Esophagus squamous epithelium (tissue), 5 donors: Measurements from ENCODE around the gene ADGRF3. TPM values are rescaled to one million over a fixed set of nuclear protein-coding genes. Genes with fewer than 3 reads are reported as not detected.
"Not testable (repeated sequence)": the region's sequence is repeated elsewhere in the genome, so short reads cannot be mapped to it uniquely, and the experiment has no call there.

Experiments used
- DNase-seq: peaks from one replicate; lab custom pipeline; 2025; lab: John Stamatoyannopoulos, UW
- H3K27ac ChIP-seq, 4 donors: fragments of 200-600 bp; sonication (generic); one replicate each; pipeline ENCODE4 v1.5.1; 2016 to 2019; ENCODE audit warnings: mild to moderate bottlenecking in 1 of 4
- H3K27me3 ChIP-seq, 4 donors: fragments of 200-600 bp; sonication (generic); 1 replicate in 3 of 4; 2 replicates in 1 of 4; pipeline versions ENCODE4 v1.5.1 to v1.6.0; 2017 to 2021; ENCODE audit warnings: antibody characterized with exemption in 1 of 4
- H3K36me3 ChIP-seq, 3 donors: fragments of 200-600 bp; sonication (generic); one replicate each; pipeline ENCODE4 v1.5.1; 2016 to 2019
- H3K4me1 ChIP-seq, 3 donors: fragments of 200-600 bp; sonication (generic); one replicate each; pipeline ENCODE4 v1.5.1; 2017 to 2019
- H3K4me3 ChIP-seq, 4 donors: fragments of 200-600 bp; sonication (generic); 1 replicate in 3 of 4; 2 replicates in 1 of 4; pipeline ENCODE4 v1.5.1; 2016 to 2019; ENCODE audit warnings: mild to moderate bottlenecking in 2 of 4, moderate library complexity in 1 of 4
- H3K9me3 ChIP-seq, 3 donors: fragments of 200-600 bp; sonication (generic); one replicate each; pipeline ENCODE4 v1.5.1; 2016 to 2019
- CTCF ChIP-seq, 6 experiments: fragments of 450-650 bp in 4 of 6; fragments of 200-600 bp in 2 of 6; sonication (generic) in 2 of 6; IDR thresholded peaks; one replicate each; pipeline ENCODE4 v1.5.1; 2016 to 2019; ENCODE audit warnings: antibody characterized with exemption in 6 of 6, mild to moderate bottlenecking in 4 of 6, moderate library complexity in 4 of 6
- POLR2A ChIP-seq, 4 donors: fragments of 450-650 bp; IDR thresholded peaks; one replicate each; pipeline ENCODE4 v1.6.1; 2017; ENCODE audit warnings: antibody characterized with exemption in 4 of 4, mild to moderate bottlenecking in 4 of 4, moderate library complexity in 3 of 4
- WGBS, 2 donors: methylation state at CpG; one replicate each; pipeline ENCODE4 v1.1.5; 2018; 5-methylcytosine and 5-hydroxymethylcytosine counted together
- intact Hi-C: fragments of 100-400 bp; cut with DNase I; formaldehyde crosslinking; loops from one replicate; pipeline ENCODE4 v1.15.0; 2022
- total RNA-seq, 4 donors: library from RNA; depleted of rRNA; stranded (reverse); fragments of >200 nt; gene quantifications; one replicate each; pipeline ENCODE4 v1.1.0, GENCODE V29; 2016
- donor health status: DM: yes; HTN: yes; CAD: no.

ADGRF3 gene
- total RNA-seq, 4 donors from 2014 or later = 0.41 TPM; not detected in 3

- Histone ChIP-seq H3K4me3 (peak overlapping the region in 1 of 4 donors; percentile 9), H3K27me3 (no peaks in the 10 kb centered on the region), H3K36me3 (peaks cover 10 to 42% (median 15%) of the 10 kb centered on the region in 3 donors), H3K4me1 (peaks cover 17 to 53% (median 31%) of the 10 kb centered on the region in 3 donors), H3K27ac (peak overlapping the region; percentile 46 to 87 (median 82)), H3K9me3 (no peaks in the 10 kb centered on the region)
- DNase-seq = no peak
- TF ChIP-seq POLR2A (IDR thresholded peaks at IDR 0.05) (no peak), CTCF (IDR thresholded peaks at IDR 0.05) (no peak)
- 13 to 24% methylated on average over 5 of the region's 5 CpGs for WGBS, 2 donors
- intact Hi-C loops = no loop called here
These were observed 72.5 kb downstream of the ADGRF3 start for GRCh38 chr2:26274058-26274613.

GRCh38 chr2:26273501-26273900 lies 73.1 kb downstream of the ADGRF3 start:
- Histone ChIP-seq H3K36me3 (peaks cover 4 to 36% (median 14%) of the 10 kb centered on the region in 3 donors), H3K4me1 (peaks cover 17 to 59% (median 35%) of the 10 kb centered on the region in 3 donors), H3K27me3 (no peaks in the 10 kb centered on the region), H3K27ac (peak overlapping the region; percentile 15 to 87 (median 82)), H3K4me3 (no peak overlapping the region), H3K9me3 (no peaks in the 10 kb centered on the region)
- intact Hi-C loops = no loop called here
- DNase-seq = no peak
- WGBS, 2 donors = 37 to 58% methylated on average over 2 of the region's 2 CpGs
- TF ChIP-seq CTCF (IDR thresholded peaks at IDR 0.05) = no peak
- no peak for TF ChIP-seq POLR2A (IDR thresholded peaks at IDR 0.05)

GRCh38 chr2:26270373-26270772 lies 76.2 kb downstream of the ADGRF3 start:
- no peak overlapping the region for H3K4me3 ChIP-seq
- peaks cover 0 to 29% (median under 1%) of the 10 kb centered on the region in 3 donors for H3K36me3 ChIP-seq
- intact Hi-C loops = no loop called here
- TF ChIP-seq CTCF (IDR thresholded peaks at IDR 0.05) = no peak
- TF ChIP-seq POLR2A (IDR thresholded peaks at IDR 0.05) = no peak
- no peak for DNase-seq
- H3K27me3 ChIP-seq = no peaks in the 10 kb centered on the region
- H3K4me1 ChIP-seq = peaks cover 17 to 61% (median 31%) of the 10 kb centered on the region in 3 donors
- H3K9me3 ChIP-seq = no peaks in the 10 kb centered on the region
- peak overlapping the region; percentile 8 to 69 (median 41) for H3K27ac ChIP-seq

- WGBS, 2 donors = 44 to 53% methylated on average over 6 of the region's 6 CpGs
- peak overlapping the region; percentile 8 to 69 (median 48) for H3K27ac ChIP-seq
- TF ChIP-seq CTCF (IDR thresholded peaks at IDR 0.05) (no peak), POLR2A (IDR thresholded peaks at IDR 0.05) (no peak)
- intact Hi-C loops = no loop called here
- H3K27me3 ChIP-seq = no peaks in the 10 kb centered on the region
- no peaks in the 10 kb centered on the region for H3K9me3 ChIP-seq
- no peak for DNase-seq
- H3K4me3 ChIP-seq = no peak overlapping the region
- H3K36me3 ChIP-seq = peaks cover 0 to 36% (median 5%) of the 10 kb centered on the region in 3 donors
- H3K4me1 ChIP-seq = peaks cover 12 to 54% (median 24%) of the 10 kb centered on the region in 3 donors
These were observed 76.9 kb downstream of the ADGRF3 start for GRCh38 chr2:26269571-26270158.

GRCh38 chr2:26268670-26269385 lies 77.8 kb downstream of the ADGRF3 start:
- H3K27me3 ChIP-seq, H3K9me3 ChIP-seq, intact Hi-C loops, H3K4me3 ChIP-seq, DNase-seq: not testable (repeated sequence)
- WGBS, 2 donors = 68 to 77% methylated on average over 11 to 12 of the region's 12 CpGs
- peak overlapping the region; percentile 8 to 68 (median 48) for H3K27ac ChIP-seq
- peaks cover 0 to 44% (median 5%) of the 10 kb centered on the region in 3 donors for H3K36me3 ChIP-seq
- H3K4me1 ChIP-seq = peaks cover 12 to 46% (median 21%) of the 10 kb centered on the region in 3 donors
